CD4-positive, alpha-beta T cell treated with Interleukin-6 for 4 hours (primary cell): ENCODE data around the gene KCNQ2.

Experiments used
- DNase-seq: peaks from one replicate; pipeline ENCODE4 v3.0.0-alpha.2; 2020; ENCODE audit warnings: mixed read lengths

Gene KCNQ2

GRCh38 chr20:63365601-63366389, 106.7 kb downstream of the KCNQ2 start:
- DNase-seq: no peak

GRCh38 chr20:63364801-63365585, 107.5 kb downstream of the KCNQ2 start:
- DNase-seq: no peak

- DNase-seq: no peak
Measured at GRCh38 chr20:63363981-63364561, 108.4 kb downstream of the KCNQ2 start.

- DNase-seq: no peak
Measured at GRCh38 chr20:63363013-63363957, 109.2 kb downstream of the KCNQ2 start.

- no peak for DNase-seq
Measured at GRCh38 chr20:63362436-63363009, 109.9 kb downstream of the KCNQ2 start.

- DNase-seq: no peak
Measured at GRCh38 chr20:63361519-63362435, 110.7 kb downstream of the KCNQ2 start.

GRCh38 chr20:63360850-63361518, 111.5 kb downstream of the KCNQ2 start, which contains the start of gene CHRNA4:
CHRNA4 (minus strand) TSS chr20:63361349; CDS start chr20:63361165, 184 bp downstream.
- DNase-seq: no peak

- no peak for DNase-seq
Measured at GRCh38 chr20:63359937-63360849, 112.3 kb downstream of the KCNQ2 start.

GRCh38 chr20:63359164-63359934, 113.1 kb downstream of the KCNQ2 start:
- no peak for DNase-seq

- DNase-seq: no peak
Measured at GRCh38 chr20:63357921-63358905, 114.2 kb downstream of the KCNQ2 start.

GRCh38 chr20:63356931-63357879, 115.2 kb downstream of the KCNQ2 start:
- DNase-seq: no peak

- DNase-seq: no peak
Measured at GRCh38 chr20:63356511-63356910, 115.9 kb downstream of the KCNQ2 start.

- DNase-seq: no peak
Measured at GRCh38 chr20:63355781-63356295, 116.6 kb downstream of the KCNQ2 start.

- DNase-seq: no peak
Measured at GRCh38 chr20:63354636-63355350, 117.7 kb downstream of the KCNQ2 start.

- DNase-seq: no peak
Measured at GRCh38 chr20:63352811-63353221, 119.6 kb downstream of the KCNQ2 start.
